Heart left ventricle (tissue), 16 donors: Measurements from ENCODE around the gene BCL2. TPM values are rescaled to one million over a fixed set of nuclear protein-coding genes. Genes with fewer than 3 reads are reported as not detected.

Source experiments
- ATAC-seq, 4 donors: fragments of 200-7000 bp; cut with Tn5 transposase; one replicate each; pipeline ENCODE4 v1.9.1; 2020 to 2022; ENCODE audit warnings: moderate library complexity in 4 of 4, mild to moderate bottlenecking in 3 of 4, moderate number of reproducible peaks in 1 of 4
- DNase-seq, 5 donors: peaks; one replicate each; pipeline ENCODE4 v3.0.0-alpha.2; 2020
- H3K27ac ChIP-seq, 12 donors: fragments of 200-600 bp; sonication (generic) in 4 of 12; one replicate each; pipeline versions ENCODE4 v1.5.0 to v1.8.0; 2016 to 2022; ENCODE audit warnings: mild to moderate bottlenecking in 2 of 12
- H3K27me3 ChIP-seq, 9 donors: fragments of 200-600 bp; sonication (generic) in 2 of 9; one replicate each; pipeline versions ENCODE4 v1.5.1 to v1.8.0; 2016 to 2022; ENCODE audit warnings: mild to moderate bottlenecking in 3 of 9
- H3K36me3 ChIP-seq, 9 donors: fragments of 200-600 bp; sonication (generic) in 2 of 9; one replicate each; pipeline versions ENCODE4 v1.5.0 to v1.8.0; 2018 to 2022; ENCODE audit warnings: mild to moderate bottlenecking in 2 of 9
- H3K4me1 ChIP-seq, 12 donors: fragments of 200-600 bp; sonication (generic) in 4 of 12; one replicate each; pipeline versions ENCODE4 v1.5.0 to v1.8.0; 2016 to 2022; ENCODE audit warnings: mild to moderate bottlenecking in 3 of 12
- H3K4me3 ChIP-seq, 12 donors: fragments of 200-600 bp; sonication (generic) in 4 of 12; one replicate each; pipeline versions ENCODE4 v1.5.0 to v1.8.0; 2017 to 2022; ENCODE audit warnings: mild to moderate bottlenecking in 9 of 12, moderate library complexity in 4 of 12
- H3K9me3 ChIP-seq, 12 donors: fragments of 200-600 bp; sonication (generic) in 4 of 12; one replicate each; pipeline versions ENCODE4 v1.5.0 to v1.8.0; 2016 to 2022; ENCODE audit warnings: mild to moderate bottlenecking in 1 of 12
- POLR2A ChIP-seq, 2 donors: fragments of 450-650 bp; IDR thresholded peaks; one replicate each; pipeline ENCODE4 v1.6.1; 2017; ENCODE audit warnings: antibody characterized with exemption in 2 of 2, mild to moderate bottlenecking in 2 of 2, moderate library complexity in 2 of 2
- WGBS, 4 donors: extraction: QIAGEN DNeasy Blood & Tissue Kit in 2 of 4; methylation state at CpG; one replicate each; pipeline versions ENCODE4 v1.1.5 to v1.1.7; 2013 to 2018; 5-methylcytosine and 5-hydroxymethylcytosine counted together
- intact Hi-C, 10 donors: fragments of 100-400 bp; cut with DNase I; formaldehyde crosslinking; loops; one replicate each; pipeline versions ENCODE4 v1.11.1 to v1.14.2; 2022
- polyA plus RNA-seq, 2 donors: library from polyadenylated mRNA; stranded (reverse); fragments of 200-250 nt; gene quantifications; one replicate each; pipeline ENCODE4 v1.2.3, GENCODE V29; 2013
- total RNA-seq, 9 donors: library from RNA; depleted of rRNA in 2 of 9; stranded (reverse); fragments of >200 nt in 2 of 9; fragmentation: NEBNext Ultra II Directional in 3 of 9; extraction: Animal tissue kit (Norgen Biotek cat#: 25700) in 3 of 9; gene quantifications; one replicate each; pipeline versions ENCODE4 v1.1.0 to v1.2.4, GENCODE V29; 2016 to 2023
- TF ChIP-seq, protein P1 (sequence below), 12 donors: fragments of 200-600 bp; sonication (generic) in 4 of 12; IDR thresholded peaks; one replicate each; pipeline versions ENCODE4 v1.5.0 to v1.8.0; 2018 to 2022; ENCODE audit warnings: antibody characterized with exemption in 12 of 12, mild to moderate bottlenecking in 5 of 12
- donor health status: ischemic (EF 13 %, LVEDD 7.1; RV severe dilation, severe dysfunction).
- donor health status: healthy with polysubstance abuse.
- donor health status: DM: no; HTN: yes; CAD: no.
- donor health status: DM: no; HTN: no; CAD: no.
- donor health status: ischemic (EF 25% LVEDD 6.9; RV normal size, moderate dysfunction).
- donor health status: ischemic (EF 25% LVEDD 5.7; RV mildly dilated, moderate dysfunction).
- donor health status: healthy.
- donor health status: DM: yes; HTN: yes; CAD: no.
- donor health status: ischemic (EF 35%, LVEDD 5.7; RV mildly dilated, moderate dysfunction).
- donor health status: nonischemic (EF 11% LVEDD 7.7; RV severe dilation, severe dysfunction).
- donor health status: DM: yes; HTN: yes; CAD: no.
- donor health status: PGD.
- donor health status: ischemic (EF 29% LVEDD 5.4; RV normal size, mild dysfunction).
- donor health status: nonischemic (EF 23%, LVEDD 6.1; RV moderate dilation, normal function).

BCL2 gene
- total and polyA plus RNA-seq, 11 donors = 2.9 to 24.2 (median 8.9) TPM

DNA sequence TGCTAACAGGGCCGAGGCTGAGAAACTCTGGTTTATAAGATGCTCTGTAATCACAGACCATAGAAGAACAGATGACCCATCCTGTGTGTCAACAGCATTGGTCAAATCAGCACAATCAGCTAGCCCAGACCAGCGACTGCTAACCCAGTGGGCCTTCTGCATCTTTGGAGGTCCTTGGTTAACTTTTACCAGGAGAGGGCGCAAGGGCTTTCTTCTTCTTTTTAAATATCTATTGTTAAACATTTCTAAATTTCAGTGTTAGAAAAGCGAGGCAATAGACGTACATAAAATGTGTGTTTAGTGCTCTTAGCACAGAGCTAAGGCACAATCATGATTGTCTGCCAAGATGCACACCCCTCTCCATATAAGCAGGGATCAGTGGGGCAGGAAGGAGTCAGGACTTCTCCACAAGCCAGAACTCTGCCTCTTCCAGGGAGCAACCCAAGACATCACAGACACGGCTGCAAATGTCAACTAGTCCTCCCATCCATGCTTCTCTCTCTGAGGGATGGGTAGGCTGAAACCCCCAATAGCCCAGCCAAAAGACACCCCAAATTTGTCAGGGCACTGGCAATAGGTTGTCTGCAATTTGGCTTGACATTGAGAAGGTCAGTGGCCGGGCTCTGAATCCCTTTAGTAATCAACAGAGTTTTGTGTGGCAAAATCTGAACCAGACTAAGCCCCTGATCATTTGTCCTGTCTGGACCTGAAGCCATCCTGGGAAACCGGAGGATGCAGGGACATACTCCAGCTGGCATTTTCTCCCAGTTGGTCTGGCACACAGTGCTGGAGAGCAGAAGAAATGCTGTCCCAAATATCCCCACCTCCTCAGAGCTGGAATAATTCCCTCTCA is 188.2 kb downstream of the BCL2 start:
- Histone ChIP-seq H3K27ac (peak overlapping the region in 1 of 12 donors; percentile 36), H3K4me1 (peaks cover 0 to 15% (median 8%) of the 10 kb centered on the region in 12 donors), H3K4me3 (no peak overlapping the region), H3K36me3 (peaks cover 0 to 10% (median 0%) of the 10 kb centered on the region in 9 donors), H3K9me3 (no peaks in the 10 kb centered on the region), H3K27me3 (no peaks in the 10 kb centered on the region)
- TF ChIP-seq, protein P1, sequence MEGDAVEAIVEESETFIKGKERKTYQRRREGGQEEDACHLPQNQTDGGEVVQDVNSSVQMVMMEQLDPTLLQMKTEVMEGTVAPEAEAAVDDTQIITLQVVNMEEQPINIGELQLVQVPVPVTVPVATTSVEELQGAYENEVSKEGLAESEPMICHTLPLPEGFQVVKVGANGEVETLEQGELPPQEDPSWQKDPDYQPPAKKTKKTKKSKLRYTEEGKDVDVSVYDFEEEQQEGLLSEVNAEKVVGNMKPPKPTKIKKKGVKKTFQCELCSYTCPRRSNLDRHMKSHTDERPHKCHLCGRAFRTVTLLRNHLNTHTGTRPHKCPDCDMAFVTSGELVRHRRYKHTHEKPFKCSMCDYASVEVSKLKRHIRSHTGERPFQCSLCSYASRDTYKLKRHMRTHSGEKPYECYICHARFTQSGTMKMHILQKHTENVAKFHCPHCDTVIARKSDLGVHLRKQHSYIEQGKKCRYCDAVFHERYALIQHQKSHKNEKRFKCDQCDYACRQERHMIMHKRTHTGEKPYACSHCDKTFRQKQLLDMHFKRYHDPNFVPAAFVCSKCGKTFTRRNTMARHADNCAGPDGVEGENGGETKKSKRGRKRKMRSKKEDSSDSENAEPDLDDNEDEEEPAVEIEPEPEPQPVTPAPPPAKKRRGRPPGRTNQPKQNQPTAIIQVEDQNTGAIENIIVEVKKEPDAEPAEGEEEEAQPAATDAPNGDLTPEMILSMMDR (IDR thresholded peaks at IDR 0.05) = peak; percentile 51 to 82 (median 72)
- no peak for TF ChIP-seq POLR2A (IDR thresholded peaks at IDR 0.05)
- intact Hi-C loops = loop anchor here in 9 of 10 donors (1.0 to 10.0 kb wide), 15 partner anchors 23 to 306 kb away; partner anchors contain the start of genes BCL2 (in 2 of the 9) and VPS4B (in 1 of the 9)
- WGBS, 4 donors = 41 to 49% (median 46%) methylated on average over 7 to 8 of the region's 8 CpGs
- peak in 2 of 5 donors; percentile 50 to 53 for DNase-seq
- ATAC-seq = peak; percentile 54 to 68 (median 58)

DNA sequence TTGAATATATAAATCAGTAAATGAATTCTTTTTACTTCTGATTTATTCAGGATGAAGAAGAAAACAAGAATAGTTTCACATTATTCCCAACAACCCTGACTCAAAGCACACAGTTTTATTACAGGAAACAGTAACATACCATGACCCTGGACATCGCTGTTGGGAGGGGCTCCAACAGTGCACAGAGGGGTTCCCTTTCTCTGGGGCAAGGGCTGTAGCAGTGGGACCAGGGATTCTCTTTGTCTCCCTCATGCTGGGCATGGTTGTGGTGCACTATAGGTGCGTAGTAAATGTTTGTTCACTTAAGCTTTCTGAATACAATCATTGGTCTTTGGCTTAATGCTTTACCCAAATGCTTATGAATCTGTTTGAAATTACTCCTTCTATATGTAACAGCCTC is 189.4 kb downstream of the BCL2 start:
- H3K36me3 ChIP-seq = peaks cover 0 to 10% (median 0%) of the 10 kb centered on the region in 9 donors
- H3K27ac ChIP-seq = no peak overlapping the region
- no peak for ATAC-seq
- no peak for DNase-seq
- H3K27me3 ChIP-seq = no peaks in the 10 kb centered on the region
- intact Hi-C loops = loop anchor here in 9 of 10 donors (2.0 to 10.0 kb wide), 14 partner anchors 25 to 307 kb away; partner anchors contain the start of genes BCL2 (in 2 of the 9) and VPS4B (in 1 of the 9)
- WGBS, 4 donors = 83 to 93% (median 85%) methylated on average over 2 of the region's 2 CpGs
- no peak overlapping the region for H3K4me3 ChIP-seq
- no peak for TF ChIP-seq POLR2A (IDR thresholded peaks at IDR 0.05)
- TF ChIP-seq, protein P1 (IDR thresholded peaks at IDR 0.05) = no peak
- peaks cover 0 to 15% (median 8%) of the 10 kb centered on the region in 12 donors for H3K4me1 ChIP-seq
- no peaks in the 10 kb centered on the region for H3K9me3 ChIP-seq

DNA sequence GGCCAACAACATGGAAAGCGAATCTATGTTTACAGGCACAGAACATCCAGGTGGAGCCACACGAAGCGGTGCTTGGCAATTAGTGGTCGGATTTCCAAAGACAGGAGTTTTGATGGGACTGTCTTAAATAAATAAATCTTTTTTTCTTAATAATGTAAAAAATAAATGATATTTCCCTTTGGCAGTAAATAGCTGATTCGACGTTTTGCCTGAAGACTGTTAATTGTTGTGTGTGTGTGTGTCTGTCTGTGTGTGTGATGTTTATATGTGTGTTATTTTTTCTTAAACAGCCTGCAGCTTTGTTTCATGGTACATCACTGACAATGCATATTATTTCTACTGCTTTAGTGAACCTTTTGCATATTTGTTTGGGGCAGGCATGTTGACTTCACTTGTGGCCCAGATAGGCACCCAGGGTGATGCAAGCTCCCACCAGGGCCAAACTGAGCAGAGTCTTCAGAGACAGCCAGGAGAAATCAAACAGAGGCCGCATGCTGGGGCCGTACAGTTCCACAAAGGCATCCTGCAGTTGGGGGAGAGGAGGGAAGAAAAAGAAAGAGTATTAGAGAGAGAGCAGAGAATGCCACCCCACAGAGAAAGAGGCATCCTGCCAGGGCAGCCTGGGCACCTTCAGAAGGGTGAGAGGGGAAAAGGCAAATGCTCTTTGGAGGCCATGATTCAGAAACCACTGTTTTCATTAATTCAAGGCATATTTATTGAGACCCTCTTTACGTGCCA is 191.2 kb downstream of the BCL2 start:
- WGBS, 4 donors = 92 to 94% (median 93%) methylated on average over 9 of the region's 9 CpGs
- no peak for TF ChIP-seq POLR2A (IDR thresholded peaks at IDR 0.05)
- TF ChIP-seq, protein P1 (IDR thresholded peaks at IDR 0.05) = no peak
- Histone ChIP-seq H3K9me3 (no peaks in the 10 kb centered on the region), H3K4me3 (no peak overlapping the region), H3K4me1 (peaks cover 0 to 15% (median 8%) of the 10 kb centered on the region in 12 donors), H3K36me3 (peaks cover 0 to 10% (median 0%) of the 10 kb centered on the region in 9 donors), H3K27ac (no peak overlapping the region), H3K27me3 (no peaks in the 10 kb centered on the region)
- intact Hi-C loops = loop anchor here in 5 of 10 donors (5.0 to 10.0 kb wide), 5 partner anchors 111 to 306 kb away; partner anchors contain the start of gene VPS4B (in 1 of the 5)
- DNase-seq (no peak), ATAC-seq (no peak)
